IMR-90 (cell line): ENCODE data around the gene IFT81. TPM values are rescaled to one million over a fixed set of nuclear protein-coding genes. Genes with fewer than 3 reads are reported as not detected.

Experiments used
- ATAC-seq: fragments of 200-7000 bp; cut with Tn5 transposase; 2 replicates; pipeline ENCODE4 v1.9.1; 2020; ENCODE audit warnings: low read depth, mild to moderate bottlenecking, moderate library complexity
- BruUV-seq: library from RNA; stranded (reverse); fragments of 400-500 nt; replicated peaks from 2 replicates; lab custom pipeline; 2021; lab: Mats Ljungman, UMichigan
- CTCF ChIA-PET: fragments of 300-600 bp; formaldehyde crosslinking; extraction: SDS; loops from one replicate; lab custom pipeline; 2021; ENCODE audit warnings: antibody characterized with exemption; lab: Yijun Ruan, JAX
- POLR2A ChIA-PET: fragments of 300-600 bp; sonication (Branson Sonifier 250); formaldehyde crosslinking; loops from one replicate; lab custom pipeline; 2022; ENCODE audit warnings: antibody characterized with exemption; ENCODE audit not compliant: unreplicated experiment; lab: Charles Lee
- DNase-seq: peaks from one replicate; pipeline ENCODE4 v3.0.0; 2013
- H2AFZ ChIP-seq: replicated peaks from 2 replicates; pipeline ENCODE3; 2013; ENCODE audit warnings: low read length, mild to moderate bottlenecking; ENCODE audit not compliant: poor library complexity
- H2AK5ac ChIP-seq: 2 replicates; pipeline ENCODE4 v1.6.1; 2013; ENCODE audit warnings: low read depth, low read length, inconsistent platforms
- H2AK9ac ChIP-seq: replicated peaks from 2 replicates; pipeline ENCODE3; 2013; ENCODE audit warnings: mild to moderate bottlenecking, low read depth, low read length, moderate library complexity; ENCODE audit not compliant: poor library complexity
- H2BK120ac ChIP-seq: 2 replicates; pipeline ENCODE4 v1.6.1; 2013; ENCODE audit warnings: low read depth, low read length, inconsistent platforms
- H2BK15ac ChIP-seq: 3 replicates; pipeline ENCODE4 v1.6.1; 2013; ENCODE audit warnings: low read depth, low read length, inconsistent platforms
- H2BK20ac ChIP-seq: 2 replicates; pipeline ENCODE4 v1.6.1; 2013; ENCODE audit warnings: low read depth, mild to moderate bottlenecking, inconsistent platforms, low read length, moderate library complexity
- H2BK5ac ChIP-seq: 2 replicates; pipeline ENCODE4 v1.6.1; 2013; ENCODE audit warnings: mild to moderate bottlenecking, low read depth, low read length, inconsistent platforms; ENCODE audit not compliant: poor library complexity, severe bottlenecking
- H3K14ac ChIP-seq: replicated peaks from 2 replicates; pipeline ENCODE4 v1.6.1; 2013; ENCODE audit warnings: low read depth, low read length, inconsistent platforms
- H3K18ac ChIP-seq: 2 replicates; pipeline ENCODE4 v1.6.1; 2013; ENCODE audit warnings: low read depth, low read length, control low read depth
- H3K23ac ChIP-seq: 2 replicates; pipeline ENCODE4 v1.6.1; 2013; ENCODE audit warnings: low read depth, low read length, inconsistent platforms
- H3K27ac ChIP-seq: 2 replicates; pipeline ENCODE4 v1.5.1; 2013; ENCODE audit warnings: mild to moderate bottlenecking, control low read depth, low read length; ENCODE audit not compliant: insufficient read depth
- H3K27me3 ChIP-seq: 2 replicates; pipeline ENCODE4 v1.6.1; 2013; ENCODE audit warnings: low read length; ENCODE audit not compliant: control insufficient read depth, insufficient read depth
- H3K36me3 ChIP-seq: 2 replicates; pipeline ENCODE4 v1.6.1; 2013; ENCODE audit warnings: low read length, mixed read lengths; ENCODE audit not compliant: control insufficient read depth, insufficient read depth
- H3K4ac ChIP-seq: 2 replicates; pipeline ENCODE4 v1.6.1; 2013; ENCODE audit warnings: low read depth, low read length, inconsistent platforms
- H3K4me1 ChIP-seq: 2 replicates; pipeline ENCODE4 v1.6.1; 2013; ENCODE audit warnings: low read length, mixed read lengths; ENCODE audit not compliant: control insufficient read depth, insufficient read depth
- H3K4me2 ChIP-seq: 2 replicates; pipeline ENCODE4 v1.6.1; 2013; ENCODE audit warnings: low read depth, mild to moderate bottlenecking, control low read depth, low read length, moderate library complexity
- H3K4me3 ChIP-seq: 2 replicates; pipeline ENCODE4 v1.5.1; 2013; ENCODE audit warnings: low read depth, mild to moderate bottlenecking, control low read depth, low read length, moderate library complexity; ENCODE audit not compliant: insufficient read depth
- H3K56ac ChIP-seq: 2 replicates; pipeline ENCODE4 v1.6.1; 2013; ENCODE audit warnings: low read length, inconsistent platforms; ENCODE audit not compliant: insufficient read depth; ENCODE audit errors: extremely low read depth
- H3K79me1 ChIP-seq, 2 experiments: 2 replicates each; pipeline ENCODE4 v1.6.1; 2013; ENCODE audit warnings: low read length in 2 of 2, inconsistent platforms in 1 of 2, low read depth in 1 of 2
- H3K9ac ChIP-seq: 2 replicates; pipeline ENCODE4 v1.6.1; 2013; ENCODE audit warnings: low read depth, low read length, control low read depth
- H3K9me1 ChIP-seq: 2 replicates; pipeline ENCODE4 v1.6.1; 2013; ENCODE audit warnings: low read length, inconsistent platforms; ENCODE audit not compliant: insufficient read depth
- H3K9me3 ChIP-seq: 2 replicates; pipeline ENCODE4 v1.6.1; 2013; ENCODE audit warnings: low read length; ENCODE audit not compliant: control insufficient read depth, insufficient read depth
- H4K20me1 ChIP-seq: 2 replicates; pipeline ENCODE4 v1.6.1; 2013; ENCODE audit warnings: low read length, inconsistent platforms; ENCODE audit not compliant: insufficient read depth
- H4K5ac ChIP-seq: 2 replicates; pipeline ENCODE4 v1.6.1; 2013; ENCODE audit warnings: mild to moderate bottlenecking, low read depth, low read length, control low read depth
- H4K8ac ChIP-seq, 2 experiments: 2 replicates each; pipeline ENCODE4 v1.6.1; 2013; ENCODE audit warnings: low read depth in 2 of 2, low read length in 2 of 2, control low read depth in 1 of 2, inconsistent platforms in 1 of 2
- H4K91ac ChIP-seq: 2 replicates; pipeline ENCODE4 v1.6.1; 2013; ENCODE audit warnings: low read depth, low read length, inconsistent platforms; ENCODE audit not compliant: insufficient read depth
- BHLHE40 ChIP-seq: fragments of 150-350 bp; IDR thresholded peaks from 2 replicates; pipeline ENCODE4 v1.6.1; 2016; ENCODE audit warnings: mild to moderate bottlenecking, low read depth, low read length
- CEBPB ChIP-seq: IDR thresholded peaks from 2 replicates; pipeline ENCODE4 v1.6.1; 2012; ENCODE audit warnings: low read depth, low read length, improper control_type of control experiment
- CHD1 ChIP-seq: IDR thresholded peaks from 2 replicates; pipeline ENCODE4 v1.6.1; 2012; ENCODE audit warnings: low read depth, low read length, improper control_type of control experiment
- CTCF ChIP-seq: conservative IDR thresholded peaks from 2 replicates; pipeline ENCODE4 v1.5.1; 2012; ENCODE audit warnings: mild to moderate bottlenecking, low read depth, low read length, improper control_type of control experiment
- ELK1 ChIP-seq: fragments of 150-350 bp; IDR thresholded peaks from 2 replicates; pipeline ENCODE4 v1.6.1; 2016; ENCODE audit warnings: low read depth, mild to moderate bottlenecking, low read length, moderate library complexity, borderline replicate concordance
- FOS ChIP-seq: fragments of 150-350 bp; IDR thresholded peaks from 2 replicates; pipeline ENCODE4 v1.6.1; 2016; ENCODE audit warnings: low read depth, low read length
- MAFK ChIP-seq: IDR thresholded peaks from 2 replicates; pipeline ENCODE4 v1.6.1; 2012; ENCODE audit warnings: low read depth, low read length, improper control_type of control experiment
- MAZ ChIP-seq: IDR thresholded peaks from 2 replicates; pipeline ENCODE4 v1.6.1; 2012; ENCODE audit warnings: low read depth, mild to moderate bottlenecking, low read length, improper control_type of control experiment, moderate library complexity, borderline replicate concordance
- MXI1 ChIP-seq: IDR thresholded peaks from 2 replicates; pipeline ENCODE4 v1.6.1; 2012; ENCODE audit warnings: low read depth, mild to moderate bottlenecking, low read length, moderate library complexity, borderline replicate concordance
- NFE2L2 ChIP-seq: fragments of 150-350 bp; IDR thresholded peaks from 2 replicates; pipeline ENCODE4 v1.6.1; 2016; ENCODE audit warnings: low read depth, mild to moderate bottlenecking, low read length
- POLR2A ChIP-seq: IDR thresholded peaks from 2 replicates; pipeline ENCODE4 v1.6.1; 2012; ENCODE audit warnings: mild to moderate bottlenecking, low read depth, low read length
- RAD21 ChIP-seq: IDR thresholded peaks from 2 replicates; pipeline ENCODE4 v1.6.1; 2012; ENCODE audit warnings: low read length, improper control_type of control experiment
- RCOR1 ChIP-seq: IDR thresholded peaks from 2 replicates; pipeline ENCODE4 v1.6.1; 2012; ENCODE audit warnings: mild to moderate bottlenecking, low read length, improper control_type of control experiment; ENCODE audit not compliant: insufficient replicate concordance
- RFX5 ChIP-seq: IDR thresholded peaks from 2 replicates; pipeline ENCODE4 v1.8.0; 2012; ENCODE audit warnings: low read depth, mild to moderate bottlenecking, low read length, moderate library complexity
- SMC3 ChIP-seq: fragments of 150-350 bp; IDR thresholded peaks from 2 replicates; pipeline ENCODE4 v1.6.1; 2016; ENCODE audit warnings: low read depth, mild to moderate bottlenecking, antibody characterized with exemption, low read length, moderate library complexity
- USF2 ChIP-seq: fragments of 150-350 bp; IDR thresholded peaks from 2 replicates; pipeline ENCODE4 v1.6.1; 2017; ENCODE audit warnings: mild to moderate bottlenecking, antibody characterized with exemption, low read length, low read depth
- WGBS, 2 experiments: methylation state at CpG; one replicate each; pipeline versions ENCODE4 v1.1.5 to v1.1.7; 2013; ENCODE audit warnings: missing lambda C conversion rate in 2 of 2; ENCODE audit not compliant: insufficient read length in 1 of 2; ENCODE audit errors: extremely low coverage in 2 of 2; 5-methylcytosine and 5-hydroxymethylcytosine counted together
- dilution Hi-C: fragments of 300-500 bp; cut with HindIII; formaldehyde crosslinking; loops from one replicate; pipeline ENCODE4 v1.14.3; 2018; ENCODE audit warnings: low sequenced_read_pairs; ENCODE audit not compliant: unreplicated experiment
- in situ Hi-C: fragments of 300-500 bp; cut with MboI; formaldehyde crosslinking; loops from 3 replicates; pipeline ENCODE4 v1.14.3; 2019; ENCODE audit warnings: low sequenced_read_pairs, inconsistent platforms, mixed read lengths
- intact Hi-C: fragments of 100-400 bp; cut with micrococcal nuclease; formaldehyde crosslinking; loops from 2 replicates; pipeline ENCODE4 v1.10.0; 2022
- polyA plus RNA-seq, 3 experiments: library from polyadenylated mRNA; depleted of rRNA; stranded (reverse); fragments of >200 nt; gene quantifications; 2 replicates each; pipeline ENCODE4 v1.2.3, GENCODE V29; 2012; ENCODE audit warnings: low replicate concordance in 1 of 3
- total RNA-seq: library from RNA; depleted of rRNA; stranded (reverse); fragments of >200 nt; gene quantifications from 2 replicates; pipeline ENCODE4 v1.2.3, GENCODE V29; 2012

Gene IFT81
- total and polyA plus RNA-seq, 2 of the 4 experiments (the other 2 are of a cell fraction): 6.1 to 8.1 TPM

GRCh38 chr12:110171636-110172035 lies 47.5 kb downstream of the IFT81 start:
- H3K4me2 ChIP-seq: no peak overlapping the region
- in situ Hi-C loops (no loop called here), intact Hi-C loops (no loop called here), dilution Hi-C loops (no loop called here)
- H2AK5ac ChIP-seq: no peak overlapping the region
- no peaks in the 10 kb centered on the region for H4K20me1 ChIP-seq
- TF ChIP-seq CEBPB (no peak), NFE2L2 (no peak), CHD1 (no peak), POLR2A (no peak), USF2 (no peak), RAD21 (no peak), ELK1 (no peak), MAZ (no peak), RFX5 (no peak), MAFK (no peak), FOS (no peak), MXI1 (no peak), BHLHE40 (no peak), RCOR1 (no peak), SMC3 (no peak), CTCF (no peak)
- BruUV-seq: no TSS peak
- H2AFZ ChIP-seq: no peak overlapping the region
- H3K36me3 ChIP-seq: peaks cover 7% of the 10 kb centered on the region; the same call in 1 of the 2 replicates
- H3K9ac ChIP-seq: no peak overlapping the region
- no peak overlapping the region for H3K23ac ChIP-seq
- no peaks in the 10 kb centered on the region for H3K79me1 ChIP-seq
- no peak overlapping the region for H2BK5ac ChIP-seq
- H4K5ac ChIP-seq: no peak overlapping the region
- no peak for ATAC-seq
- no peaks in the 10 kb centered on the region for H3K9me3 ChIP-seq
- no peak overlapping the region for H3K14ac ChIP-seq
- H3K4ac ChIP-seq: no peak overlapping the region
- no peak overlapping the region for H3K56ac ChIP-seq
- H3K4me3 ChIP-seq: no peak overlapping the region
- H3K9me1 ChIP-seq: peaks cover 3% of the 10 kb centered on the region; the same call in 1 of the 2 replicates
- DNase-seq: no peak
- no peak overlapping the region for H4K8ac ChIP-seq
- H3K27ac ChIP-seq: no peak overlapping the region
- H3K18ac ChIP-seq: no peak overlapping the region
- no peak overlapping the region for H2BK15ac ChIP-seq
- no peak overlapping the region for H2AK9ac ChIP-seq
- ChIA-PET POLR2A (no interaction called here), CTCF (no interaction called here)
- no peak overlapping the region for H4K91ac ChIP-seq
- no peaks in the 10 kb centered on the region for H3K4me1 ChIP-seq
- 100% methylated on average over 1 of the region's 4 CpGs; no CpG with 5 or more reads in 1 of the 2 experiments for WGBS, 2 experiments
- H2BK120ac ChIP-seq: no peak overlapping the region
- no peaks in the 10 kb centered on the region for H3K27me3 ChIP-seq
- H2BK20ac ChIP-seq: no peak overlapping the region
